Measurements from ENCODE around the gene ZMYND10.

The ZMYND10 gene

GRCh38 chr3:50370594-50370993 is 25.1 kb upstream of the ZMYND10 start:
- no peak for DNase-seq

- no peak for DNase-seq
Measured at GRCh38 chr3:50369012-50369670, 23.6 kb upstream of the ZMYND10 start.

- no peak for DNase-seq
Measured at GRCh38 chr3:50365842-50366220, 20.3 kb upstream of the ZMYND10 start.

GRCh38 chr3:50365080-50365841 is 19.7 kb upstream of the ZMYND10 start:
- DNase-seq = peak; percentile 96

- no peak for DNase-seq
Measured at GRCh38 chr3:50364573-50365079, 19.1 kb upstream of the ZMYND10 start.

- no peak for DNase-seq
Measured at GRCh38 chr3:50359760-50360110, 14.2 kb upstream of the ZMYND10 start.

- peak; percentile 96 for DNase-seq
Measured at GRCh38 chr3:50358911-50359759, 13.6 kb upstream of the ZMYND10 start, which contains the start of gene TMEM115. Gene TMEM115 (minus strand): TSS chr3:50359521. CDS start chr3:50359063, 458 bp downstream.

- DNase-seq = no peak
Measured at GRCh38 chr3:50358355-50358910, 12.9 kb upstream of the ZMYND10 start.

GRCh38 chr3:50357481-50357880 is 11.9 kb upstream of the ZMYND10 start:
- DNase-seq = no peak

- no peak for DNase-seq
Measured at GRCh38 chr3:50356553-50356952, 11.0 kb upstream of the ZMYND10 start.

- no peak for DNase-seq
Measured at GRCh38 chr3:50355829-50356552, 10.5 kb upstream of the ZMYND10 start.

GRCh38 chr3:50354850-50355249 is 9.3 kb upstream of the ZMYND10 start:
- no peak for DNase-seq

GRCh38 chr3:50354186-50354764 is 8.7 kb upstream of the ZMYND10 start:
- no peak for DNase-seq

GRCh38 chr3:50353245-50354004 is 7.9 kb upstream of the ZMYND10 start:
- DNase-seq = no peak

- peak; percentile 38 for DNase-seq
Measured at GRCh38 chr3:50352781-50353180, 7.2 kb upstream of the ZMYND10 start.

- DNase-seq = no peak
Measured at GRCh38 chr3:50351323-50351697, 5.8 kb upstream of the ZMYND10 start.

- DNase-seq = peak; percentile 99
Measured at GRCh38 chr3:50350527-50351322, 5.2 kb upstream of the ZMYND10 start, which contains the start of the genes CYB561D2 and NPRL2. Gene CYB561D2 (plus strand): TSS chr3:50350862. CDS start chr3:50351434, 572 bp downstream. Gene NPRL2 (minus strand): TSS chr3:50350775. CDS start chr3:50350652, 123 bp downstream.

- no peak for DNase-seq
Measured at GRCh38 chr3:50350213-50350526, 4.6 kb upstream of the ZMYND10 start.

GRCh38 chr3:50347187-50347813 is 1.8 kb upstream of the ZMYND10 start:
- DNase-seq = peak; percentile 82

GRCh38 chr3:50345008-50345407 is 524 bp downstream of the ZMYND10 start:
- no peak for DNase-seq
